A549 (cell line): ENCODE data around the gene VDR.

Source experiments
- JUNB ChIP-seq: fragments of >200 bp; sonication (Bioruptor Twin); formaldehyde crosslinking; IDR thresholded peaks from 2 replicates; pipeline ENCODE4 v1.6.1; 2016
- MYC ChIP-seq: IDR thresholded peaks from 2 replicates; pipeline ENCODE4 v1.6.1; 2012; ENCODE audit warnings: mild to moderate bottlenecking, inconsistent platforms, low read length, improper control_type of control experiment, borderline replicate concordance
- POLR2A ChIP-seq: IDR thresholded peaks from 2 replicates; pipeline ENCODE4 v1.6.1; 2012; ENCODE audit warnings: mild to moderate bottlenecking, low read length
- SMC3 ChIP-seq: fragments of >200 bp; sonication (Bioruptor Twin); formaldehyde crosslinking; IDR thresholded peaks from 3 replicates; pipeline ENCODE4 v1.6.1; 2018; ENCODE audit warnings: inconsistent platforms
- ZC3H11A ChIP-seq: fragments of 450-650 bp; IDR thresholded peaks from 2 replicates; pipeline ENCODE4 v1.6.1; 2014; ENCODE audit warnings: antibody characterized with exemption, mild to moderate bottlenecking
- TF ChIP-seq, protein P1 (sequence below): fragments of >200 bp; sonication (Bioruptor Twin); formaldehyde crosslinking; IDR thresholded peaks from 3 replicates; pipeline ENCODE4 v1.5.1; 2016
- TF ChIP-seq, protein P2 (sequence below): fragments of 250-450 bp; sonication (Bioruptor Pico); IDR thresholded peaks from 2 replicates; pipeline ENCODE4 v1.5.0; 2021; ENCODE audit warnings: mild to moderate bottlenecking, moderate library complexity, borderline replicate concordance
- TF ChIP-seq, protein P3 (sequence below): fragments of 200-600 bp; sonication (generic); IDR thresholded peaks from 2 replicates; pipeline ENCODE4 v1.6.1; 2016; ENCODE audit warnings: antibody characterized with exemption, mild to moderate bottlenecking, moderate library complexity

DNA sequence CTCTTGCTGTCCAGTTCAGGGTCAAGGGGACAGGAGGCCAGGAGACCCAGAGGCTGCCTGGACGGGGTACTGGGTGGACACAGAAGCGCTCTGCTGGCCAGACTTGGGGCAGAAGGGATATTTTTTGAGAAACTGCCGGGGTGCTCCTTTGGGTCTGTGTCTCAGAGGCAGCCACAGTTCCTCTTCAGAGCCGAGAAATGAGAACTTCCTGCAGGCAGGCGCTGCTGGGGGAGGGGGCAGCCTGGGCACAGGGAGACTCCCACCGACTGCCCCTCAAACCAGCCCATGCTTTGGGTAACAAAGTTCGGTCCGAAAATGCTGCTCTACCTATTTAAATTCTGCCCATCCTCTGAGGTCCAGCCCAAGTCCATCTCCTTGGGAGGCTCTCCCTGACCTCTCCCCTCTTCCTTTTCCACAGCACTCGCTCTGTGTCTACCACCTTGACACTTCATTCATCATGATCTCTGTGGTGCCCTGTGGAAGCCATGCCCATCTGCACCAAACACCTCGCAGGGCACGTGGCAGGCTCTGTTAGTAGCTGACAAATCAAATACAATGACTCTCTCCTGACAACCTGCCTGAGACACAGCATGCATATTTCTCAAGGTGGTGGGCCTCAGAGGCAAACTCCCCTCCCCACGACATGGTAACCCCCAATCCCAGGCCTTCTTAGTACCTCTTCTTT, 101.5 kb downstream of the VDR start:
- TF ChIP-seq, protein P1, sequence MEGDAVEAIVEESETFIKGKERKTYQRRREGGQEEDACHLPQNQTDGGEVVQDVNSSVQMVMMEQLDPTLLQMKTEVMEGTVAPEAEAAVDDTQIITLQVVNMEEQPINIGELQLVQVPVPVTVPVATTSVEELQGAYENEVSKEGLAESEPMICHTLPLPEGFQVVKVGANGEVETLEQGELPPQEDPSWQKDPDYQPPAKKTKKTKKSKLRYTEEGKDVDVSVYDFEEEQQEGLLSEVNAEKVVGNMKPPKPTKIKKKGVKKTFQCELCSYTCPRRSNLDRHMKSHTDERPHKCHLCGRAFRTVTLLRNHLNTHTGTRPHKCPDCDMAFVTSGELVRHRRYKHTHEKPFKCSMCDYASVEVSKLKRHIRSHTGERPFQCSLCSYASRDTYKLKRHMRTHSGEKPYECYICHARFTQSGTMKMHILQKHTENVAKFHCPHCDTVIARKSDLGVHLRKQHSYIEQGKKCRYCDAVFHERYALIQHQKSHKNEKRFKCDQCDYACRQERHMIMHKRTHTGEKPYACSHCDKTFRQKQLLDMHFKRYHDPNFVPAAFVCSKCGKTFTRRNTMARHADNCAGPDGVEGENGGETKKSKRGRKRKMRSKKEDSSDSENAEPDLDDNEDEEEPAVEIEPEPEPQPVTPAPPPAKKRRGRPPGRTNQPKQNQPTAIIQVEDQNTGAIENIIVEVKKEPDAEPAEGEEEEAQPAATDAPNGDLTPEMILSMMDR: no peak
- TF ChIP-seq MYC (no peak), ZC3H11A (no peak), JUNB (no peak), POLR2A (no peak), SMC3 (no peak)
- TF ChIP-seq, protein P2, sequence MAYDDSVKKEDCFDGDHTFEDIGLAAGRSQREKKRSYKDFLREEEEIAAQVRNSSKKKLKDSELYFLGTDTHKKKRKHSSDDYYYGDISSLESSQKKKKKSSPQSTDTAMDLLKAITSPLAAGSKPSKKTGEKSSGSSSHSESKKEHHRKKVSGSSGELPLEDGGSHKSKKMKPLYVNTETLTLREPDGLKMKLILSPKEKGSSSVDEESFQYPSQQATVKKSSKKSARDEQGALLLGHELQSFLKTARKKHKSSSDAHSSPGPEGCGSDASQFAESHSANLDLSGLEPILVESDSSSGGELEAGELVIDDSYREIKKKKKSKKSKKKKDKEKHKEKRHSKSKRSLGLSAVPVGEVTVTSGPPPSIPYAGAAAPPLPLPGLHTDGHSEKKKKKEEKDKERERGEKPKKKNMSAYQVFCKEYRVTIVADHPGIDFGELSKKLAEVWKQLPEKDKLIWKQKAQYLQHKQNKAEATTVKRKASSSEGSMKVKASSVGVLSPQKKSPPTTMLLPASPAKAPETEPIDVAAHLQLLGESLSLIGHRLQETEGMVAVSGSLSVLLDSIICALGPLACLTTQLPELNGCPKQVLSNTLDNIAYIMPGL (CRISPR knock-in tag): no peak
- TF ChIP-seq, protein P3, sequence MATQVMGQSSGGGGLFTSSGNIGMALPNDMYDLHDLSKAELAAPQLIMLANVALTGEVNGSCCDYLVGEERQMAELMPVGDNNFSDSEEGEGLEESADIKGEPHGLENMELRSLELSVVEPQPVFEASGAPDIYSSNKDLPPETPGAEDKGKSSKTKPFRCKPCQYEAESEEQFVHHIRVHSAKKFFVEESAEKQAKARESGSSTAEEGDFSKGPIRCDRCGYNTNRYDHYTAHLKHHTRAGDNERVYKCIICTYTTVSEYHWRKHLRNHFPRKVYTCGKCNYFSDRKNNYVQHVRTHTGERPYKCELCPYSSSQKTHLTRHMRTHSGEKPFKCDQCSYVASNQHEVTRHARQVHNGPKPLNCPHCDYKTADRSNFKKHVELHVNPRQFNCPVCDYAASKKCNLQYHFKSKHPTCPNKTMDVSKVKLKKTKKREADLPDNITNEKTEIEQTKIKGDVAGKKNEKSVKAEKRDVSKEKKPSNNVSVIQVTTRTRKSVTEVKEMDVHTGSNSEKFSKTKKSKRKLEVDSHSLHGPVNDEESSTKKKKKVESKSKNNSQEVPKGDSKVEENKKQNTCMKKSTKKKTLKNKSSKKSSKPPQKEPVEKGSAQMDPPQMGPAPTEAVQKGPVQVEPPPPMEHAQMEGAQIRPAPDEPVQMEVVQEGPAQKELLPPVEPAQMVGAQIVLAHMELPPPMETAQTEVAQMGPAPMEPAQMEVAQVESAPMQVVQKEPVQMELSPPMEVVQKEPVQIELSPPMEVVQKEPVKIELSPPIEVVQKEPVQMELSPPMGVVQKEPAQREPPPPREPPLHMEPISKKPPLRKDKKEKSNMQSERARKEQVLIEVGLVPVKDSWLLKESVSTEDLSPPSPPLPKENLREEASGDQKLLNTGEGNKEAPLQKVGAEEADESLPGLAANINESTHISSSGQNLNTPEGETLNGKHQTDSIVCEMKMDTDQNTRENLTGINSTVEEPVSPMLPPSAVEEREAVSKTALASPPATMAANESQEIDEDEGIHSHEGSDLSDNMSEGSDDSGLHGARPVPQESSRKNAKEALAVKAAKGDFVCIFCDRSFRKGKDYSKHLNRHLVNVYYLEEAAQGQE: no peak
